HEK293 (cell line): ENCODE data around the gene POLR1F.

Experiments
- SP7 ChIP-seq: fragments of 450-650 bp; formaldehyde crosslinking; IDR thresholded peaks from 2 replicates; pipeline ENCODE4 v1.5.1; 2016; ENCODE audit warnings: missing biosample characterization, missing genetic modification characterization
- ZNF292 ChIP-seq: fragments of 450-650 bp; formaldehyde crosslinking; IDR thresholded peaks from 2 replicates; pipeline ENCODE4 v1.5.1; 2016; ENCODE audit warnings: low read depth, missing biosample characterization, missing genetic modification characterization, borderline replicate concordance
- ZNF416 ChIP-seq: fragments of 450-650 bp; formaldehyde crosslinking; IDR thresholded peaks from 2 replicates; pipeline ENCODE4 v1.5.1; 2016; ENCODE audit warnings: missing biosample characterization, missing genetic modification characterization
- ZNF626 ChIP-seq: fragments of 450-650 bp; sonication (Bioruptor Pico); formaldehyde crosslinking; IDR thresholded peaks from 2 replicates; pipeline ENCODE4 v1.5.1; 2018; ENCODE audit warnings: missing biosample characterization, missing genetic modification characterization, inconsistent platforms
- ZNF654 ChIP-seq: fragments of 450-650 bp; formaldehyde crosslinking; IDR thresholded peaks from 2 replicates; pipeline ENCODE4 v1.5.1; 2016; ENCODE audit warnings: low read depth, missing biosample characterization, missing genetic modification characterization
- ZNF768 ChIP-seq: fragments of 450-650 bp; formaldehyde crosslinking; IDR thresholded peaks from 2 replicates; pipeline ENCODE4 v1.5.1; 2018; ENCODE audit warnings: missing biosample characterization, mild to moderate bottlenecking, missing genetic modification characterization
- TF ChIP-seq, protein P1 (sequence below): fragments of 450-650 bp; formaldehyde crosslinking; IDR thresholded peaks from 2 replicates; pipeline ENCODE4 v1.5.1; 2016; ENCODE audit warnings: missing biosample characterization, missing genetic modification characterization, borderline replicate concordance
- TF ChIP-seq, protein P2 (sequence below): fragments of 450-650 bp; formaldehyde crosslinking; IDR thresholded peaks from 2 replicates; pipeline ENCODE4 v1.5.1; 2016; ENCODE audit warnings: missing biosample characterization, missing genetic modification characterization
- TF ChIP-seq, protein P3 (sequence below): fragments of 450-650 bp; formaldehyde crosslinking; IDR thresholded peaks from 2 replicates; pipeline ENCODE4 v1.5.1; 2016; ENCODE audit warnings: missing biosample characterization, missing genetic modification characterization

DNA sequence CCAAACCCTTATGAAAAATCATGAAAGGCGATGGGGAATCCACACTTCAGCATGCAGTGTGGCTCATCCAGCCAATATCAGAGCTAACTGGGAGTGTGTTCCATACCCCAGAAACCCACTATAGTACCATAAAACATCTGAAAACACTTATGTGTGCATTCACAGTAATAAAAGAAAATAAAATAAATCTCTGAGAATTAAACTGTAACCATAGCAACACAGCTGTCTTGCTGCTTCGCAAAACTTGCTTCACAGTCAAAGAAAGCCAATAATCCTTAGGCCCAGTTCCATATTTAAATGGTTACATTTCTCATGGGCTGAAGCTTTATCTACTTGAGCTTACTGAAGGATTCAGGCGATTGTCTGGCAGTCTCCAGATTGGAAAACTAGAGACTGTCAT lies 19.9 kb upstream of the POLR1F start:
- no peak for TF ChIP-seq ZNF626 (tag by site-specific recombination)
- no peak for TF ChIP-seq ZNF654 (tag by site-specific recombination)
- TF ChIP-seq, protein P1, sequence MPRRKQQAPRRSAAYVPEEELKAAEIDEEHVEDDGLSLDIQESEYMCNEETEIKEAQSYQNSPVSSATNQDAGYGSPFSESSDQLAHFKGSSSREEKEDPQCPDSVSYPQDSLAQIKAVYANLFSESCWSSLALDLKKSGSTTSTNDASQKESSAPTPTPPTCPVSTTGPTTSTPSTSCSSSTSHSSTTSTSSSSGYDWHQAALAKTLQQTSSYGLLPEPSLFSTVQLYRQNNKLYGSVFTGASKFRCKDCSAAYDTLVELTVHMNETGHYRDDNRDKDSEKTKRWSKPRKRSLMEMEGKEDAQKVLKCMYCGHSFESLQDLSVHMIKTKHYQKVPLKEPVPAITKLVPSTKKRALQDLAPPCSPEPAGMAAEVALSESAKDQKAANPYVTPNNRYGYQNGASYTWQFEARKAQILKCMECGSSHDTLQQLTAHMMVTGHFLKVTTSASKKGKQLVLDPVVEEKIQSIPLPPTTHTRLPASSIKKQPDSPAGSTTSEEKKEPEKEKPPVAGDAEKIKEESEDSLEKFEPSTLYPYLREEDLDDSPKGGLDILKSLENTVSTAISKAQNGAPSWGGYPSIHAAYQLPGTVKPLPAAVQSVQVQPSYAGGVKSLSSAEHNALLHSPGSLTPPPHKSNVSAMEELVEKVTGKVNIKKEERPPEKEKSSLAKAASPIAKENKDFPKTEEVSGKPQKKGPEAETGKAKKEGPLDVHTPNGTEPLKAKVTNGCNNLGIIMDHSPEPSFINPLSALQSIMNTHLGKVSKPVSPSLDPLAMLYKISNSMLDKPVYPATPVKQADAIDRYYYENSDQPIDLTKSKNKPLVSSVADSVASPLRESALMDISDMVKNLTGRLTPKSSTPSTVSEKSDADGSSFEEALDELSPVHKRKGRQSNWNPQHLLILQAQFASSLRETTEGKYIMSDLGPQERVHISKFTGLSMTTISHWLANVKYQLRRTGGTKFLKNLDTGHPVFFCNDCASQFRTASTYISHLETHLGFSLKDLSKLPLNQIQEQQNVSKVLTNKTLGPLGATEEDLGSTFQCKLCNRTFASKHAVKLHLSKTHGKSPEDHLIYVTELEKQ (tag by site-specific recombination) = no peak
- TF ChIP-seq SP7 (tag by site-specific recombination) = no peak
- TF ChIP-seq, protein P2, sequence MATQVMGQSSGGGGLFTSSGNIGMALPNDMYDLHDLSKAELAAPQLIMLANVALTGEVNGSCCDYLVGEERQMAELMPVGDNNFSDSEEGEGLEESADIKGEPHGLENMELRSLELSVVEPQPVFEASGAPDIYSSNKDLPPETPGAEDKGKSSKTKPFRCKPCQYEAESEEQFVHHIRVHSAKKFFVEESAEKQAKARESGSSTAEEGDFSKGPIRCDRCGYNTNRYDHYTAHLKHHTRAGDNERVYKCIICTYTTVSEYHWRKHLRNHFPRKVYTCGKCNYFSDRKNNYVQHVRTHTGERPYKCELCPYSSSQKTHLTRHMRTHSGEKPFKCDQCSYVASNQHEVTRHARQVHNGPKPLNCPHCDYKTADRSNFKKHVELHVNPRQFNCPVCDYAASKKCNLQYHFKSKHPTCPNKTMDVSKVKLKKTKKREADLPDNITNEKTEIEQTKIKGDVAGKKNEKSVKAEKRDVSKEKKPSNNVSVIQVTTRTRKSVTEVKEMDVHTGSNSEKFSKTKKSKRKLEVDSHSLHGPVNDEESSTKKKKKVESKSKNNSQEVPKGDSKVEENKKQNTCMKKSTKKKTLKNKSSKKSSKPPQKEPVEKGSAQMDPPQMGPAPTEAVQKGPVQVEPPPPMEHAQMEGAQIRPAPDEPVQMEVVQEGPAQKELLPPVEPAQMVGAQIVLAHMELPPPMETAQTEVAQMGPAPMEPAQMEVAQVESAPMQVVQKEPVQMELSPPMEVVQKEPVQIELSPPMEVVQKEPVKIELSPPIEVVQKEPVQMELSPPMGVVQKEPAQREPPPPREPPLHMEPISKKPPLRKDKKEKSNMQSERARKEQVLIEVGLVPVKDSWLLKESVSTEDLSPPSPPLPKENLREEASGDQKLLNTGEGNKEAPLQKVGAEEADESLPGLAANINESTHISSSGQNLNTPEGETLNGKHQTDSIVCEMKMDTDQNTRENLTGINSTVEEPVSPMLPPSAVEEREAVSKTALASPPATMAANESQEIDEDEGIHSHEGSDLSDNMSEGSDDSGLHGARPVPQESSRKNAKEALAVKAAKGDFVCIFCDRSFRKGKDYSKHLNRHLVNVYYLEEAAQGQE (tag by site-specific recombination) = no peak
- TF ChIP-seq ZNF416 (tag by site-specific recombination) = no peak
- TF ChIP-seq, protein P3, sequence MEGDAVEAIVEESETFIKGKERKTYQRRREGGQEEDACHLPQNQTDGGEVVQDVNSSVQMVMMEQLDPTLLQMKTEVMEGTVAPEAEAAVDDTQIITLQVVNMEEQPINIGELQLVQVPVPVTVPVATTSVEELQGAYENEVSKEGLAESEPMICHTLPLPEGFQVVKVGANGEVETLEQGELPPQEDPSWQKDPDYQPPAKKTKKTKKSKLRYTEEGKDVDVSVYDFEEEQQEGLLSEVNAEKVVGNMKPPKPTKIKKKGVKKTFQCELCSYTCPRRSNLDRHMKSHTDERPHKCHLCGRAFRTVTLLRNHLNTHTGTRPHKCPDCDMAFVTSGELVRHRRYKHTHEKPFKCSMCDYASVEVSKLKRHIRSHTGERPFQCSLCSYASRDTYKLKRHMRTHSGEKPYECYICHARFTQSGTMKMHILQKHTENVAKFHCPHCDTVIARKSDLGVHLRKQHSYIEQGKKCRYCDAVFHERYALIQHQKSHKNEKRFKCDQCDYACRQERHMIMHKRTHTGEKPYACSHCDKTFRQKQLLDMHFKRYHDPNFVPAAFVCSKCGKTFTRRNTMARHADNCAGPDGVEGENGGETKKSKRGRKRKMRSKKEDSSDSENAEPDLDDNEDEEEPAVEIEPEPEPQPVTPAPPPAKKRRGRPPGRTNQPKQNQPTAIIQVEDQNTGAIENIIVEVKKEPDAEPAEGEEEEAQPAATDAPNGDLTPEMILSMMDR = no peak
- TF ChIP-seq ZNF292 (tag by site-specific recombination) = no peak
- no peak for TF ChIP-seq ZNF768 (tag by site-specific recombination)
